ENCODE data around the gene SORD.
A peak's percentile ranks its signal among the peaks of the same experiment; 100 is the strongest.
"Not testable (repeated sequence)": the region's sequence is repeated elsewhere in the genome, so short reads cannot be mapped to it uniquely, and the experiment has no call there.

DNA sequence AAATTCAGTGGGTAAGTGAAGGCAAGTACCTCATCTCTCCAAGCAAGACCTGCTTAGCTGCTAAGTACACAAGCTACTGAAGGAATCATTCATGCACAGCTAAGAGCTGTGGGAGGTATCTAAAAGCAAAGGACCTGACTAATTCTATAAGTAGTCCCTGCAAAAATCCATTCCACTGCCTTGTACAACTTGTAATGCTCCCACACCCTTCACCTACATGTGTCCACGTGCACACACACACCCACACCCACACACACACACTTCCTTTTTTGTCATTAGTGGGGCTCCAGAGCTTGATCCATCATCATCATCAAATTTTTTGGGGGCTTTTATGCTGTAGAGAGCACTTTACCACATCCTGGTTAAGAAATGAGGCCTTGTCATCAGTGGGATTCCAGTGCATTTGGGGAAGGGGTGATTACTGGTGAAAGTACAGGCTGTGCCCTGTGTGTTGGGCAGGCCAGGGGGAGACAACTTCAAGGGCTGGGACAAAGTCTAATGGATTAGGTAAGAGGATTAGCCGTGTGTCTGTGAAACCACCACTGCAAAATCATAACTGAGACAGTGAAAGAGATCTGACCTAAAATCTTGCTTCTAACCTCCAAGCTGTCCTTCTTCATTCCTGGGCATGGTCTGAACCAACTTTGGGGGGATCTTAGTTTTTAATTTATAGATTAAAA is 19.1 kb upstream of the SORD start:
- TF ChIP-seq CREB1 (IDR thresholded peaks at IDR 0.05; ENCODE audit: low read depth) (peak; percentile 19; the same call in 1 of the 2 replicates), NFIC (IDR thresholded peaks at IDR 0.05; ENCODE audit: low read depth, low read length) (peak; percentile 71; the same call in 1 of the 2 replicates)
- not testable (repeated sequence) for TF ChIP-seq CHD1 (IDR thresholded peaks at IDR 0.05; ENCODE audit: low read depth, low read length)

Data from GM12878 (cell line).